EL (cell line): ENCODE measurements around the gene IQCE.

Source experiments
- DNase-seq: peaks from one replicate; pipeline ENCODE4 v3.0.0-alpha.2; 2016

Gene IQCE

GRCh38 chr7:2637066-2637471, 78.3 kb downstream of the IQCE start:
- no peak for DNase-seq

GRCh38 chr7:2637505-2638223, 78.9 kb downstream of the IQCE start:
- DNase-seq, result no peak

DNA sequence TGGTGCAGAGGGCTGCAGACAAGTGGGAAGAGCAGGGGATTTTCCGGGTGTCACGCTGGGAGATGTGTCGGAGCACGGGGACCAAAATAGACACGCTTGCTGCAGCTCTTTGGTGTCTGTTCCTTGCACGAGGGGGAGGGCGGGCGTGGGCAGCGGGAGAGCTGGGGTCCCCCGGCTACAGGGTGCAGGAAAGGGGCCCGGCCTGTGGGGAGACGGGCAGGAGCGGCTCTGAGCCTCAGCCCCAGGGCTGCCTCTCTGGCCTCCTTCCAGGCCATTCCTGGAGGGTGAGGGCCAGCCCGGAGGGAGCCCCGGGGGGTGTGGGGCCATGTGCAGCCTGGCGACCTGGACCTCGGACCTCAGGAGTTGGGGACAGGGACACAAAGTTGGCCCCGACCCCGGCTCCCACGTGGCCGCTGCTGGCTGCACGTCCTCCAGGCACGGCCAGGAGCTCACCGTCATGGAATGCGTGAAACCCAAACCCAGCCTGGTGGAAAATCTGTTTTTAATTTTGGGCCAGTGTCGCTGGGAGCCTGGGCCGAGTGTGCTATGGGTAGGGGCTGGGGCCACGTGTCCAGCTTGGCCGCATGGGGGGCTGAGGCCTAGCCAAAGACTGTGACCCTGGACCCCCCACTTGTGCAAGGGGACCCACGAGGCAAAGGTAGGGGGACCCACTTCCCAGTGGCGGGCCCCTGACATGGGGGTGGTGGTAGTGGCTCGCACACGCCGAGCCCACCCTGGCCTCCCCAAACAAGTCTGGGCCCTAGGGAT, 79.6 kb downstream of the IQCE start:
- DNase-seq, result peak; percentile 82

GRCh38 chr7:2639181-2639681, 80.5 kb downstream of the IQCE start:
- no peak for DNase-seq

- DNase-seq, result no peak
Measured at GRCh38 chr7:2639695-2640481, 81.1 kb downstream of the IQCE start.

- DNase-seq, result no peak
Measured at GRCh38 chr7:2640482-2640830, 81.7 kb downstream of the IQCE start.

DNA sequence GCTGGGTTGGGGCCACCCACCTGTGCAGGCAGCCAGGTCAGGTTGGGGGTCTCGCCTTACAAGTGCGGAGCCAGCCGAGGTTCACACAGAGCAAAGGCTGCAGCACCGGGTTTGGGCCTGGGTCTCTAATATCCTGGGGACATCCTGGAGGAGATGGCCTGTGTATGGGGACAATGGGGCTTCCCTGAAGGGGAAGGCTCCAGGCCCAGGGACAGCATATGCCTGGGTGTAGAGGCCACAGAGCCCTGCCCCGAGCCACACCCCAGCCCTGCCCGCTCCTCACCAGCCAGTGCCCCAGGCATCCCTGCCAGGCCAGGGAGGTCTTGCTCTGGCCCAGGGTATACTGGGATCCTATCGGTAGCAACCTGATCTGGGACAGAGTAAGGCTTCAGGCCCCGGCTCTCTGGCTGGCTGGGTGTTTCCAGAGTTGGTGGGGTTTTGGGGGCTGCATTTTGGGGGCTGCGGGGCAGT, 82.1 kb downstream of the IQCE start:
- DNase-seq, result no peak

DNA sequence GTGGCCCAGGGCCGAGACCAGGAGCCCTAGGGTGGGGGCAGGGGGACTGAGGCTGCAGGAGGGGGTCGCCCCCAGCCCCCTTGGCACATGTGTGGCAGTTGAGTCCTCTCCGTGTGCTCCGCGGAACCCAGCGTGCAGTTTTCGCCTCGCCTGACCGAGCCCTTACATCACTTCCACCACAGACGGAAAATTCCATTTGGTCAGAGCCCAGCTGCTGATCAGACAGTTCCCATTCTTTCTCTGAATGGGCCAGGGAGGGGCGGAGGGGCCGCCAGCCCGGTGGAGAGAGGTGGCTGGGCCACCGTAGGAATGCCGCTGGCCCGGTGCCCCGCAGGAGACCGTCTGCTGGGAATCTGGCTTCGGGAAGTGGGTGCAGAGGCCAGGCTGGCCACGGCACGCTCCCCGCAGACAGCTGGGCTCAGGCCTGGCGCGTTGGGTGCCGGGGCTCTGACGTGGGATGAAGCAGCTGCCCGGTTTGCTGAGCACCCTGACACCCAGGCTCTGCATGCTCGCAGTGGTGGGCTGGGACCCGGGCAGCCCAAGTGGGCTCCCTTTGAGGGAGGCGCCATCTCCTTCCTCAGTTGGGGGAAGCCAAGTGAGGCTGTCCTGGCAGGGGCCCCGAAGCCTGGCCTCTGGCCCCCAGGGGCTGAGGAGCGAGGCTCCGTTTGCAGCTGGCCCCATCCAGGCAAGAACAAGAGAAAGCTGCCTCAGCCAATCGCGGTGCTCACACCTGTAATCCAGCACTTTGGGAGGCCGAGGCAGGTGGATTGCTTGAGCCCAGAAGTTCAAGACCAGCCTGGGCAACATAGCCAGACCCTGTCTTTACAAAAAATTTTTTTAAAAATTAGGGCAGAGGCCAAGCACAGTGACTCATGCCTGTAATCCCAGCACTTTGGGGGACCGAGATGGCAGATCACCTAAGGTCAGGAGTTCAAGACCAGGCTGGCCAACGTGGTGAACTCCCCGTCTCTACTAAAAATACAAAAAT, 82.9 kb downstream of the IQCE start:
- peak; percentile 97 for DNase-seq

DNA sequence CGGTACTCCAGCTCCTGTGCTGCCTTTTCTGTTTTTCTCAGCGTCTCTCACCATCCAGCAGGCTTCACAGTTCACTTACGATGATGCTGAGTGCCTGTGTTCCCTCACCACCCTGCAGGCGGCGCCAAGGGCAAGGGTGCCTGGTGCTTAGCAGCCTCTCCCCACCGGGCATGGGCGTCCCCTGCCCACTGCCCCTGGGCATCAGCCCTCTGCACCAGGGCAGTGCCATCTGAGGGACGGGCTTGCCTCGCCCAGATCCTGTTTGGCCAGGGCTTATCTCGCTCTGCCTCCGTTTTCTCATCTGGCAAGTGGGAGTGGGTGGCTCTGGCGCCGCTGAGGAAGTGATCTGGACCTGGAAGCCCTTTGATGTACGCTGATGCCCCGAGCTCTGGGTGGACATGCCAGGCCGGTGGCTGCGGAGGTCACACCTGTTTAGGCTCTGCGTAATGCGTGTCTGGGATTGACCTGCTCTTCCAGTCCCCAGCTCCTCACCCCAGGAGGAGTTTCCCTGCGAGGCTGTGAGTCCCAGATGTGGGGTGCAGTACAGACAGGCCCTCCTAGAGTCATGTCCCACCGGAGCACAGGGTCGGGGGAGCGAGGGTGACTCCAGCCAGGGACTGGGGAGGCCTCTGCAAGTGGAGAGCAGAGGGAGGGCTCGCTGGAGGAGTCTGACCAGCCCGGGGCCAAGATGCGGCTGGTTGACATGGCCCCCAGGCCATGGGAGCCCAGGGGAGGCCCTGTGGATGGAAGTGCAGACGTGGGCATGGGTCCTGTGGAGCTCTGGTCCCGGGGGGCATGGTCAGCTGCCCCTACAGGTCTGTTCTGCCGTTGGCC, 84.8 kb downstream of the IQCE start:
- no peak for DNase-seq

GRCh38 chr7:2644220-2644561, 85.4 kb downstream of the IQCE start:
- no peak for DNase-seq

DNA sequence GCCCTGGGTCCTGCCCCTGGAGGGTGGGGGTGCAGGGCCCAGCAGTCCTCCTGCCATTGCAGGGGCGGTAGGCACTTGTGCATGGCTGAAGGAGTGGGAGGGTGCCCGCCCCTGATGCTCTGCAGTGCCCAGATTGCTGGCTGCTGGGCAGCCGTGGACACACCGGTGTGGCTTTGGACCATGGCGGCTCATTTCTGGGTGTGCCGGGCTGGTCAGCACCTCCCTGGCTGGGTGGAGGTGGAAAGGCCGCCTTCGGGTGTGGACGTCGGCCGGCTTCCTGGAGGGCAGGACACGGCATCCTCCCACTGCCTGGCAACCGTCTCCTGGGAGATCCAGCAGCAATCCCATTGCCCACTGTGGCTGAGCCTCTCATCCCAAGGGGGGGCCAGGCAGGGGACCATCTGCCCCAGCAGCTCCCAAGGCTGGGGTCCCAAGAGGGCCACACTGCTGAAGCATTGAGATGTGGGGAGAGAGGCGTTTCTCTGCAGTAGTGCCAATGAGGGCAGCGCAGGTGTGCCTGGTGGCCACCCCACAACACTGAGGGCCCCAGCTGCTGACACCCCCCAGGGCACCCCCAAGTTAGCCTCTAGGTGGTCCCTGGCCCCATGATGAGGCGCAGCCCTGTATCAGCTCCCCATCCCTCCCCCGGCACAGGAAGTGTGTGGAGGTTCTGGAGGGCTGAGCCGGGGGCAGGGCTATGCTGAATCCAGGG, 85.9 kb downstream of the IQCE start:
- DNase-seq, result no peak

GRCh38 chr7:2645274-2645868, 86.6 kb downstream of the IQCE start:
- no peak for DNase-seq

DNA sequence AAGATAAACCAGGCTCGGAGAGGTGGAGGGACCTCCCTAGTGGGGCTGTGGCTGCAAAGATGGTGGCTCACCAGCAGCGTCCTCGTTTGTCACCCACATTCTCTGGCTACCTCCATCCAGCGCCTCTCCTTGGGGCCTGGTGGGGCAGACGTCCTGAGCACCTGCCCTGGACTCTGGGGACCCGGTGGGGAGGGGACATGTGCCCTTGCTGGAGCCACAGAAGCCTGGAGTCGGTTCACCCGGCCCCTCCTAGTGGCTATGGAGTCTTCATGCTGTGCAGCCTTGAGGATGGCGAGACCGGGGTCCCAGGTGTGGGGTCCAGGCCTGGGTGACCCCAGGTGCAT, 87.5 kb downstream of the IQCE start:
- DNase-seq, result no peak

DNA sequence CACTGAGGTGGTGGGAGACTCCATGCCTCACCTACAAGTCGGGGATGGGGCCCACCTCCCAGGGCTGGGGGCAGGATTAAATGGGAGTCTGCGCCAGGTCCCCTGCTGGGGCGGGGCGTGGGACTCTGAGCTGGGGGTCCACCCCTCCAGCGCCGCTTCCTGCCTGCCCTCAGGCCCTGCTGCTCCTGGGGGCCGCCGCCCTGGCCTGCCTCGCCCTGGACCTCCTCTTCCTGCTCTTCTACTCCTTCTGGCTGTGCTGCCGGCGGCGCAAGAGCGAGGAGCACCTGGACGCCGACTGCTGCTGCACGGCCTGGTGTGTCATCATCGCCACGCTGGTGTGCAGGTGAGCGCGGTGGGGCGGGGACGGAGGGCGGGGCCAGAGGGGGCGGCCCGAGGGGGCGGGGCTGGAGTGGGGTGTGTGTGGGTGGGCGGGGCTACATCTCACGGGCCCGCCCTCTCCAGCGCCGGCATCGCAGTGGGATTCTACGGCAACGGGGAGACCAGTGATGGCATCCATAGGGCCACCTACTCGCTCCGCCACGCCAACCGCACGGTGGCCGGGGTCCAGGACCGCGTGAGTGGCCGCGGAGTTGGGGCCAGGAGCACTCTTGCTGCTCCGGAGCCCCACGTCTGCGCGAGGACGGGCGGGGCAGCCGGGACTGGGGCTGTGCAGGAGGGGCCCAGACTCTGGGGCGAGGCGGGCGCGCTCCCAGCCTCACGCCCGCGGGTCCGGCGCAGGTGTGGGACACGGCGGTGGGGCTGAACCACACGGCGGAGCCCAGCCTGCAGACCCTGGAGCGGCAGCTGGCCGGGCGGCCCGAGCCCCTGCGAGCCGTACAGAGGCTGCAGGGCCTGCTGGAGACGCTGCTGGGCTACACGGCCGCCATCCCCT, 88.1 kb downstream of the IQCE start:
- DNase-seq, result no peak

GRCh38 chr7:2647594-2648172, 88.9 kb downstream of the IQCE start:
- DNase-seq, result no peak

- DNase-seq, result no peak
Measured at GRCh38 chr7:2649139-2649838, 90.5 kb downstream of the IQCE start.

DNA sequence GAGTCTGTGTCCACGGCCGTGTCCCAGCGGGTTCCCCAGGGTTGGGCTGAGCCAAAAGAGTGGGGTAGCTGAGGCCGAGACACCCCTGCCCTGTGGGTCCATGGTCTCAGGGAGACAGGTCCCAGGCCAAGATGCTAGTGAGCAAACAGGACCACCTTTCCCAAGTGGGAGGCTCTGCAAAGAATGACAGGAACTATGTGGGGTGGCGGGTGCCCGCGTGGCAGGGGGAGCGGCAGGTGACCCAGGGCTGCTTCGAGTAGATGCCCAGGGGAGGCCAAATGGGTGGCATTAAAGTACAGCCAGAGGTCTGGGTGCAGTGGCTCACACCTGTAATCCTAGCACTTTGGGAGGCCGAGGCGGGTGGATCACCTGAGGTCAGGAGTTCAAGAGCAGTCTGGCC, 91.2 kb downstream of the IQCE start:
- DNase-seq, result no peak

GRCh38 chr7:2650451-2650850, 91.7 kb downstream of the IQCE start:
- DNase-seq, result peak; percentile 38
